Measurements from ENCODE around the gene IL17RA.

The IL17RA gene

GRCh38 chr22:17161991-17162390 lies 77.2 kb downstream of the IL17RA start:
- no peak for DNase-seq

DNA sequence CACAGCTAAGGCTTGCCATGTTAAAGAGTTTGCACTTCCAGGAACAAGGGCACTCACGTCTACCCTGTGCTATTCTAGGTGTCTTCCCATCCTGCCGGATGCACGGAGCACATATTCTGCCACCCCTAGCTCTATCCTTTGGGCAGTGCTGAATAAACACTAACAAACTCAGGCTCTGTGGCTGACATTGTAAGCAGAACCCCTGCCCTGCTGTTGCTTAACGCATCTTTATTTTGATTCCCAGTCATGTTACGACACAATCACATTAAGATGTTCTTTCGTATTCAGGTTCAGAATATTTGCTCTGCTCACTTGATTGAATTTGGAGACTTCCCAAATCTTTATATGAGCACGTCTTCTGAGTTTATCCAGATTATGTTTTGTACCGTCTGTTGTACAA lies 77.9 kb downstream of the IL17RA start:
- no peak for DNase-seq

GRCh38 chr22:17164392-17165024 lies 79.7 kb downstream of the IL17RA start:
- DNase-seq = no peak
